GM23338 (cell line): ENCODE measurements around the gene PLXNB2. TPM values are rescaled to one million over a fixed set of nuclear protein-coding genes. Genes with fewer than 3 reads are reported as not detected.

Source experiments
- ATAC-seq: fragments of 200-7000 bp; cut with Tn5 transposase; 3 replicates; pipeline ENCODE4 v1.9.1; 2020
- DNase-seq: peaks from one replicate; pipeline ENCODE4 v3.0.0-alpha.2; 2015; ENCODE audit warnings: low spot score
- H2AFZ ChIP-seq: fragments of 200-600 bp; sonication (generic); 2 replicates; pipeline ENCODE4 v1.8.0; 2016; ENCODE audit warnings: antibody characterized with exemption, mild to moderate bottlenecking, moderate library complexity
- H3F3A ChIP-seq: fragments of 200-600 bp; sonication (generic); replicated peaks from 2 replicates; pipeline ENCODE4 v1.8.0; 2017; ENCODE audit warnings: antibody characterized with exemption, mixed run types, low read depth
- H3K27ac ChIP-seq: fragments of 200-600 bp; sonication (generic); 2 replicates; pipeline ENCODE4 v1.6.1; 2016; ENCODE audit warnings: low read depth
- H3K27me3 ChIP-seq: fragments of 200-600 bp; sonication (generic); 2 replicates; pipeline ENCODE4 v1.8.0; 2016; ENCODE audit warnings: mild to moderate bottlenecking, mixed run types, moderate library complexity; ENCODE audit not compliant: insufficient read depth
- H3K36me3 ChIP-seq: fragments of 200-600 bp; sonication (generic); 2 replicates; pipeline ENCODE4 v1.8.0; 2016; ENCODE audit warnings: mild to moderate bottlenecking; ENCODE audit not compliant: insufficient read depth
- H3K4me1 ChIP-seq: fragments of 200-600 bp; sonication (generic); 2 replicates; pipeline ENCODE4 v1.8.0; 2016; ENCODE audit warnings: mild to moderate bottlenecking, moderate library complexity; ENCODE audit not compliant: insufficient read depth
- H3K4me2 ChIP-seq: fragments of 200-600 bp; sonication (generic); 2 replicates; pipeline ENCODE4 v1.7.1; 2017; ENCODE audit warnings: mixed run types
- H3K4me3 ChIP-seq: fragments of 200-600 bp; sonication (generic); 2 replicates; pipeline ENCODE4 v1.6.1; 2016; ENCODE audit warnings: mixed run types
- H3K79me2 ChIP-seq: fragments of 200-600 bp; sonication (generic); replicated peaks from 2 replicates; pipeline ENCODE4 v1.8.0; 2017; ENCODE audit warnings: mild to moderate bottlenecking; ENCODE audit not compliant: insufficient read depth
- H3K9me2 ChIP-seq: fragments of 200-600 bp; sonication (generic); 2 replicates; pipeline ENCODE4 v1.8.0; 2017; ENCODE audit not compliant: insufficient read depth
- H4K20me1 ChIP-seq: fragments of 200-600 bp; sonication (generic); replicated peaks from 2 replicates; pipeline ENCODE4 v1.8.0; 2017; ENCODE audit warnings: mild to moderate bottlenecking; ENCODE audit not compliant: insufficient read depth
- H3K27ac Mint-ChIP-seq: 2 replicates; pipeline ENCODE4 v1.8.0; 2020; ENCODE audit warnings: inconsistent platforms, mild to moderate bottlenecking, moderate library complexity, mixed read lengths
- H3K27me3 Mint-ChIP-seq: 3 replicates; pipeline ENCODE4 v1.8.0; 2022; ENCODE audit warnings: low read depth, mild to moderate bottlenecking, moderate library complexity, mixed read lengths, inconsistent platforms; ENCODE audit not compliant: insufficient read depth, poor library complexity
- H3K36me3 Mint-ChIP-seq: 3 replicates; pipeline ENCODE4 v1.8.0; 2021; ENCODE audit warnings: low read depth, mild to moderate bottlenecking, inconsistent platforms, moderate library complexity, mixed read lengths
- H3K4me1 Mint-ChIP-seq: 3 replicates; pipeline ENCODE4 v1.8.0; 2020; ENCODE audit warnings: mild to moderate bottlenecking, inconsistent platforms, mixed read lengths
- H3K4me3 Mint-ChIP-seq: 3 replicates; pipeline ENCODE4 v1.8.0; 2021; ENCODE audit warnings: moderate library complexity, mild to moderate bottlenecking, inconsistent platforms, mixed read lengths
- H3K9me3 Mint-ChIP-seq: 3 replicates; pipeline ENCODE4 v1.8.0; 2020; ENCODE audit warnings: moderate library complexity, mild to moderate bottlenecking, inconsistent platforms, mixed read lengths
- JUNB ChIP-seq: IDR thresholded peaks from one replicate; pipeline ENCODE4 v1.6.1; 2016; ENCODE audit warnings: antibody characterized with exemption; ENCODE audit not compliant: unreplicated experiment
- STAT1 ChIP-seq: IDR thresholded peaks from one replicate; pipeline ENCODE4 v1.6.1; 2016; ENCODE audit warnings: antibody characterized with exemption; ENCODE audit not compliant: unreplicated experiment
- polyA plus RNA-seq: library from polyadenylated mRNA; unstranded; fragments of >200 nt; fragmentation: Nextera tagmentation; extraction: Ambion mirVana; gene quantifications from 2 replicates; pipeline ENCODE4 v1.2.1, GENCODE V29; 2016
- total RNA-seq: library from RNA; depleted of rRNA; stranded (reverse); fragments of >200 nt; shearing (Covaris generic); gene quantifications from 2 replicates; pipeline ENCODE4 v1.2.3, GENCODE V29; 2014
- TF ChIP-seq, protein P1 (sequence below): fragments of 250-450 bp; sonication (Bioruptor Pico); IDR thresholded peaks from 2 replicates; pipeline ENCODE4 v1.5.0; 2020; ENCODE audit warnings: mild to moderate bottlenecking, moderate library complexity
- TF ChIP-seq, protein P2 (sequence below): IDR thresholded peaks from one replicate; pipeline ENCODE4 v1.6.1; 2018; ENCODE audit warnings: antibody characterized with exemption; ENCODE audit not compliant: unreplicated experiment
- TF ChIP-seq, protein P3 (sequence below), 2 experiments: fragments of 200-600 bp in 1 of 2; sonication (generic) in 1 of 2; conservative IDR thresholded peaks; 2 replicates each; pipeline versions ENCODE4 v1.5.1 to v1.6.1; 2016 to 2017; ENCODE audit warnings: antibody characterized with exemption in 2 of 2, low read depth in 2 of 2, mild to moderate bottlenecking in 2 of 2, moderate library complexity in 1 of 2

Gene PLXNB2
- total and polyA plus RNA-seq, 2 experiments from 2014 or later = 29.1 to 66.3 TPM

DNA sequence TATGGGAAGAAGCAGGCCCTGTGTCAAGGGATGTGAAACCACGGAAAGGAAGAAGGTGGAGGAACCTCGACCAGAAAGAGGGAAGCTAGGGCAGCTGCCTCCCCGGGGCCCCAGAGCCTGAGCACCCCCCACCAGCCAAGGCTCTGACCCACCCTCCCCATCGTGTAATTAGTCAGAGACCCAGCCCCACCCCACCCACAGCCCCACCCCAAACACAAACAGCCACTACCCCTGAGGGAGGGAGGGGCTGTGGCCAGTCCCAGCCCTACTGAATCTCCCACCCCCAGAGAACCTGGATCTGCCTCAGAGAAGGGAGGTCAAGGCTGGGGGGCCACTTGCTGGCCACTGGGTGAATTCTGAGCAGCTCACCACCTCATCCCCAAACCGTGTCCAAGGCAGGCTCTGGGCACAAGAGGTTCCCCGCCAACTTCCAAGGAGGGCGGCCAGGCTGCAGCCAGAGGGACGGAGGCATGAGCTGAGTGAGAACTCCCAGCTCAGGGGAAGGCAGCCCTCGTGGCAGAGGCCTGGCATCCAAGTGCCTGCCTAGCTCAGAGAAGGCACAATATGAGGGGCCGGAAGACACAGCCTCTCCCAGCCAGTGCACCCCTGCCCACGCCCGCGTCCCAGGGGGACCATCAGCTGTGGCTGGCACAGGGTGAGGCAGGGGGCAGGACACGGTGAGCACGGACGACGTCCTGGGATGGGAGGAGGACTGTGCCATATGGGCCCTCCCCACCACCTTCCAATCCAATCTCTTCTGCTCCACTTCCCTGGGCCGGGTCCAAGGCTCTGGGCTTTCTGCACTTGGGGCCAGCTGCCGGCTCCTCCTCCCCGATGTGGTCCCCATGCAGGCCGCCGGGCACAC lies 2.7 kb downstream of the PLXNB2 start (continued):
- TF ChIP-seq, protein P1, sequence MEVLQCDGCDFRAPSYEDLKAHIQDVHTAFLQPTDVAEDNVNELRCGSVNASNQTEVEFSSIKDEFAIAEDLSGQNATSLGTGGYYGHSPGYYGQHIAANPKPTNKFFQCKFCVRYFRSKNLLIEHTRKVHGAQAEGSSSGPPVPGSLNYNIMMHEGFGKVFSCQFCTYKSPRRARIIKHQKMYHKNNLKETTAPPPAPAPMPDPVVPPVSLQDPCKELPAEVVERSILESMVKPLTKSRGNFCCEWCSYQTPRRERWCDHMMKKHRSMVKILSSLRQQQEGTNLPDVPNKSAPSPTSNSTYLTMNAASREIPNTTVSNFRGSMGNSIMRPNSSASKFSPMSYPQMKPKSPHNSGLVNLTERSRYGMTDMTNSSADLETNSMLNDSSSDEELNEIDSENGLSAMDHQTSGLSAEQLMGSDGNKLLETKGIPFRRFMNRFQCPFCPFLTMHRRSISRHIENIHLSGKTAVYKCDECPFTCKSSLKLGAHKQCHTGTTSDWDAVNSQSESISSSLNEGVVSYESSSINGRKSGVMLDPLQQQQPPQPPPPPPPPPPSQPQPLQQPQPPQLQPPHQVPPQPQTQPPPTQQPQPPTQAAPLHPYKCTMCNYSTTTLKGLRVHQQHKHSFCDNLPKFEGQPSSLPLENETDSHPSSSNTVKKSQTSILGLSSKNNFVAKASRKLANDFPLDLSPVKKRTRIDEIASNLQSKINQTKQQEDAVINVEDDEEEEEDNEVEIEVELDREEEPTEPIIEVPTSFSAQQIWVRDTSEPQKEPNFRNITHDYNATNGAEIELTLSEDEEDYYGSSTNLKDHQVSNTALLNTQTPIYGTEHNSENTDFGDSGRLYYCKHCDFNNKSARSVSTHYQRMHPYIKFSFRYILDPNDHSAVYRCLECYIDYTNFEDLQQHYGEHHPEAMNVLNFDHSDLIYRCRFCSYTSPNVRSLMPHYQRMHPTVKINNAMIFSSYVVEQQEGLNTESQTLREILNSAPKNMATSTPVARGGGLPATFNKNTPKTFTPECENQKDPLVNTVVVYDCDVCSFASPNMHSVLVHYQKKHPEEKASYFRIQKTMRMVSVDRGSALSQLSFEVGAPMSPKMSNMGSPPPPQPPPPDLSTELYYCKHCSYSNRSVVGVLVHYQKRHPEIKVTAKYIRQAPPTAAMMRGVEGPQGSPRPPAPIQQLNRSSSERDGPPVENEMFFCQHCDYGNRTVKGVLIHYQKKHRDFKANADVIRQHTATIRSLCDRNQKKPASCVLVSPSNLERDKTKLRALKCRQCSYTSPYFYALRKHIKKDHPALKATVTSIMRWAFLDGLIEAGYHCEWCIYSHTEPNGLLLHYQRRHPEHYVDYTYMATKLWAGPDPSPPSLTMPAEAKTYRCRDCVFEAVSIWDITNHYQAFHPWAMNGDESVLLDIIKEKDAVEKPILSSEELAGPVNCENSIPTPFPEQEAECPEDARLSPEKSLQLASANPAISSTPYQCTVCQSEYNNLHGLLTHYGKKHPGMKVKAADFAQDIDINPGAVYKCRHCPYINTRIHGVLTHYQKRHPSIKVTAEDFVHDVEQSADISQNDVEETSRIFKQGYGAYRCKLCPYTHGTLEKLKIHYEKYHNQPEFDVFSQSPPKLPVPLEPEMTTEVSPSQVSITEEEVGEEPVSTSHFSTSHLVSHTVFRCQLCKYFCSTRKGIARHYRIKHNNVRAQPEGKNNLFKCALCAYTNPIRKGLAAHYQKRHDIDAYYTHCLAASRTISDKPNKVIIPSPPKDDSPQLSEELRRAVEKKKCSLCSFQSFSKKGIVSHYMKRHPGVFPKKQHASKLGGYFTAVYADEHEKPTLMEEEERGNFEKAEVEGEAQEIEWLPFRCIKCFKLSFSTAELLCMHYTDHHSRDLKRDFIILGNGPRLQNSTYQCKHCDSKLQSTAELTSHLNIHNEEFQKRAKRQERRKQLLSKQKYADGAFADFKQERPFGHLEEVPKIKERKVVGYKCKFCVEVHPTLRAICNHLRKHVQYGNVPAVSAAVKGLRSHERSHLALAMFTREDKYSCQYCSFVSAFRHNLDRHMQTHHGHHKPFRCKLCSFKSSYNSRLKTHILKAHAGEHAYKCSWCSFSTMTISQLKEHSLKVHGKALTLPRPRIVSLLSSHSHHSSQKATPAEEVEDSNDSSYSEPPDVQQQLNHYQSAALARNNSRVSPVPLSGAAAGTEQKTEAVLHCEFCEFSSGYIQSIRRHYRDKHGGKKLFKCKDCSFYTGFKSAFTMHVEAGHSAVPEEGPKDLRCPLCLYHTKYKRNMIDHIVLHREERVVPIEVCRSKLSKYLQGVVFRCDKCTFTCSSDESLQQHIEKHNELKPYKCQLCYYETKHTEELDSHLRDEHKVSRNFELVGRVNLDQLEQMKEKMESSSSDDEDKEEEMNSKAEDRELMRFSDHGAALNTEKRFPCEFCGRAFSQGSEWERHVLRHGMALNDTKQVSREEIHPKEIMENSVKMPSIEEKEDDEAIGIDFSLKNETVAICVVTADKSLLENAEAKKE (CRISPR knock-in tag) = no peak
- no peak for TF ChIP-seq STAT1

DNA sequence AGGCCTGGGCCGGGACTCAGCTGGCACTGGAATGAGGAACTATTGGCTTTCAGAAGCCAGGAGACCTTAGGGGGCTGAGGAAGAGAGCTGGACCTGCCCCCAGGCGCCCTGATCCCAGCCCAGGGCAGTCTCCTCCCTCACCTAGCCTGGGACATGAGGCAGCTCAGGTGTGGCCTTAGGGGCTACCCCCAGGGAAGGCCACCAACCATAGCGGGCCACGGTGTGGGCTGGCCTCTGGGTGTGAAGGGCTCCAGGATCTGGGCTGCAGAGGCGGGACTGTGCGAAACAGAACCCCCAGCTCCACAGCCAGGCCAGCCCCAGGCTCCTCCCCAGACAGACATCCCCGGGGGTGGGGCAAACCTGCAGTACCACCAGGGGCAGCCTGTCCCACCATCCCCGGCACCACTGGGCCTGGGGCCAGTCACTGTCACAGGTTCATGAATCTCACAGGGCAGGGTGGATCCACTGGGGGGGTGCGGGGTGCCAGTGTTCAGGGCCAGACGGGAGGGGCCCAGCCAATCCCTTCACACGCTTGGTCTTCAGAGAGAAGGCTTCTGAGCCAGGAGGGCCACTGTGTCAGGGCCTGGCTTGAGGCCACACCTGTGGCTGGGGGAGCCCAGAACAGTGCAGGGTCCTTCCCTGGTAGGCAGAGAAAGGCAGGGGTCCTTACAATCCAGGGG lies 3.5 kb downstream of the PLXNB2 start:
- no peak overlapping the region for H3K4me3 ChIP-seq
- no peak overlapping the region; the same call in 2 of the 3 replicates for H3K4me3 Mint-ChIP-seq

More for the DNA sequence above, 3.5 kb downstream of the PLXNB2 start:
- Histone ChIP-seq H3K27ac (no peak overlapping the region), H3F3A (0 out of 2 replicates have a peak, but pooled peaks cover 6% of the 10 kb centered on the region), H3K27me3 (peaks cover 11% of the 10 kb centered on the region), H3K4me2 (no peak overlapping the region), H3K36me3 (no peaks in the 10 kb centered on the region), H3K79me2 (no peaks in the 10 kb centered on the region), H3K4me1 (peaks cover 19% of the 10 kb centered on the region; the same call in 1 of the 2 replicates), H4K20me1 (peaks cover 5% of the 10 kb centered on the region), H3K9me2 (no peaks in the 10 kb centered on the region), H2AFZ (no peak overlapping the region)
- peak; percentile 31 for ATAC-seq
- DNase-seq = peak; percentile 71
- peaks cover 24% of the 10 kb centered on the region for H3K27me3 Mint-ChIP-seq
- H3K36me3 Mint-ChIP-seq = no peaks in the 10 kb centered on the region
- H3K27ac Mint-ChIP-seq = 0 out of 2 replicates have a peak overlapping the region, but pooled peaks have one; percentile 62
- no peak for TF ChIP-seq JUNB
- TF ChIP-seq, protein P2, sequence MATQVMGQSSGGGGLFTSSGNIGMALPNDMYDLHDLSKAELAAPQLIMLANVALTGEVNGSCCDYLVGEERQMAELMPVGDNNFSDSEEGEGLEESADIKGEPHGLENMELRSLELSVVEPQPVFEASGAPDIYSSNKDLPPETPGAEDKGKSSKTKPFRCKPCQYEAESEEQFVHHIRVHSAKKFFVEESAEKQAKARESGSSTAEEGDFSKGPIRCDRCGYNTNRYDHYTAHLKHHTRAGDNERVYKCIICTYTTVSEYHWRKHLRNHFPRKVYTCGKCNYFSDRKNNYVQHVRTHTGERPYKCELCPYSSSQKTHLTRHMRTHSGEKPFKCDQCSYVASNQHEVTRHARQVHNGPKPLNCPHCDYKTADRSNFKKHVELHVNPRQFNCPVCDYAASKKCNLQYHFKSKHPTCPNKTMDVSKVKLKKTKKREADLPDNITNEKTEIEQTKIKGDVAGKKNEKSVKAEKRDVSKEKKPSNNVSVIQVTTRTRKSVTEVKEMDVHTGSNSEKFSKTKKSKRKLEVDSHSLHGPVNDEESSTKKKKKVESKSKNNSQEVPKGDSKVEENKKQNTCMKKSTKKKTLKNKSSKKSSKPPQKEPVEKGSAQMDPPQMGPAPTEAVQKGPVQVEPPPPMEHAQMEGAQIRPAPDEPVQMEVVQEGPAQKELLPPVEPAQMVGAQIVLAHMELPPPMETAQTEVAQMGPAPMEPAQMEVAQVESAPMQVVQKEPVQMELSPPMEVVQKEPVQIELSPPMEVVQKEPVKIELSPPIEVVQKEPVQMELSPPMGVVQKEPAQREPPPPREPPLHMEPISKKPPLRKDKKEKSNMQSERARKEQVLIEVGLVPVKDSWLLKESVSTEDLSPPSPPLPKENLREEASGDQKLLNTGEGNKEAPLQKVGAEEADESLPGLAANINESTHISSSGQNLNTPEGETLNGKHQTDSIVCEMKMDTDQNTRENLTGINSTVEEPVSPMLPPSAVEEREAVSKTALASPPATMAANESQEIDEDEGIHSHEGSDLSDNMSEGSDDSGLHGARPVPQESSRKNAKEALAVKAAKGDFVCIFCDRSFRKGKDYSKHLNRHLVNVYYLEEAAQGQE = no peak
- TF ChIP-seq, protein P3, sequence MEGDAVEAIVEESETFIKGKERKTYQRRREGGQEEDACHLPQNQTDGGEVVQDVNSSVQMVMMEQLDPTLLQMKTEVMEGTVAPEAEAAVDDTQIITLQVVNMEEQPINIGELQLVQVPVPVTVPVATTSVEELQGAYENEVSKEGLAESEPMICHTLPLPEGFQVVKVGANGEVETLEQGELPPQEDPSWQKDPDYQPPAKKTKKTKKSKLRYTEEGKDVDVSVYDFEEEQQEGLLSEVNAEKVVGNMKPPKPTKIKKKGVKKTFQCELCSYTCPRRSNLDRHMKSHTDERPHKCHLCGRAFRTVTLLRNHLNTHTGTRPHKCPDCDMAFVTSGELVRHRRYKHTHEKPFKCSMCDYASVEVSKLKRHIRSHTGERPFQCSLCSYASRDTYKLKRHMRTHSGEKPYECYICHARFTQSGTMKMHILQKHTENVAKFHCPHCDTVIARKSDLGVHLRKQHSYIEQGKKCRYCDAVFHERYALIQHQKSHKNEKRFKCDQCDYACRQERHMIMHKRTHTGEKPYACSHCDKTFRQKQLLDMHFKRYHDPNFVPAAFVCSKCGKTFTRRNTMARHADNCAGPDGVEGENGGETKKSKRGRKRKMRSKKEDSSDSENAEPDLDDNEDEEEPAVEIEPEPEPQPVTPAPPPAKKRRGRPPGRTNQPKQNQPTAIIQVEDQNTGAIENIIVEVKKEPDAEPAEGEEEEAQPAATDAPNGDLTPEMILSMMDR (conservative IDR thresholded peaks at IDR 0.05; ENCODE audit: low read depth in 2 of 2) = peak; percentile 8 to 16; a peak in 1 of 4 replicates
- peaks cover 20% of the 10 kb centered on the region for H3K4me1 Mint-ChIP-seq
- no peaks in the 10 kb centered on the region for H3K9me3 Mint-ChIP-seq
